Measurements from ENCODE around the gene PABPC4L. TPM values are rescaled to one million over a fixed set of nuclear protein-coding genes. Genes with fewer than 3 reads are reported as not detected.

Gene PABPC4L
- total RNA-seq, 1 donor from 2014 or later = 3.7 TPM

- no peak for TF ChIP-seq CTCF (IDR thresholded peaks at IDR 0.05)
- H3K27ac Mint-ChIP-seq (ENCODE audit: unreplicated experiment) = no peak overlapping the region
- no peaks in the 10 kb centered on the region for H3K4me1 Mint-ChIP-seq (ENCODE audit: unreplicated experiment)
- DNase-seq (ENCODE audit: extremely low spot score, unreplicated experiment) = no peak
- H3K4me3 Mint-ChIP-seq (ENCODE audit: unreplicated experiment) = no peak overlapping the region
- no peaks in the 10 kb centered on the region for H3K36me3 Mint-ChIP-seq (ENCODE audit: unreplicated experiment)
- H3K9me3 Mint-ChIP-seq (ENCODE audit: unreplicated experiment) = no peaks in the 10 kb centered on the region
- no peaks in the 10 kb centered on the region for H3K27me3 Mint-ChIP-seq (ENCODE audit: unreplicated experiment)
Measured at GRCh38 chr4:134154097-134154496, 47.5 kb downstream of the PABPC4L start.

GRCh38 chr4:134147941-134148340 is 53.6 kb downstream of the PABPC4L start:
- no peak for DNase-seq (ENCODE audit: extremely low spot score, unreplicated experiment)
- Mint-ChIP-seq H3K36me3 (ENCODE audit: unreplicated experiment) (no peaks in the 10 kb centered on the region), H3K4me3 (ENCODE audit: unreplicated experiment) (no peak overlapping the region), H3K9me3 (ENCODE audit: unreplicated experiment) (no peaks in the 10 kb centered on the region), H3K27ac (ENCODE audit: unreplicated experiment) (no peak overlapping the region), H3K27me3 (ENCODE audit: unreplicated experiment) (no peaks in the 10 kb centered on the region), H3K4me1 (ENCODE audit: unreplicated experiment) (no peaks in the 10 kb centered on the region)
- no peak for TF ChIP-seq CTCF (IDR thresholded peaks at IDR 0.05)

Data from osteocyte (in vitro differentiated cells).